ENCODE data around the gene FGF19.

DNA sequence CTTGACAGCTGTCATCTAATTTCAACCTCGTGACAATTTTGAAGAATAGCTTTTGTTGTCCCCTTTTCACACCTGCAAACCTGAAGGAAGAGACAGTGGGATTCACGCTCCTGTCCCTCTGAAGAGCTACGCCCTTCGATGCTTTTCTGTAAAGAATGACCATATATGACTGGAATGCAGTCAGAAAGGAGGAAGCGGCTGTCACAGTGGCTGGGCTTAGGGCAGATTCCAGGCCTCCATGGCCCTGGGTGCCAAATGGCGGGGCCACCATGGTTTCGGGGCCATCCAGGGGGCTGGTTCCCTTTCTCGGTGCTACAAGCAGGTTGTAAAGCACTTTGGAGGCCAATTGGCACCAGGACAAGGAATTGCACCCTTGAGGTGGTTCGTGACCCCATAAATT lies 22.2 kb upstream of the FGF19 start:
- TF ChIP-seq, protein P1, sequence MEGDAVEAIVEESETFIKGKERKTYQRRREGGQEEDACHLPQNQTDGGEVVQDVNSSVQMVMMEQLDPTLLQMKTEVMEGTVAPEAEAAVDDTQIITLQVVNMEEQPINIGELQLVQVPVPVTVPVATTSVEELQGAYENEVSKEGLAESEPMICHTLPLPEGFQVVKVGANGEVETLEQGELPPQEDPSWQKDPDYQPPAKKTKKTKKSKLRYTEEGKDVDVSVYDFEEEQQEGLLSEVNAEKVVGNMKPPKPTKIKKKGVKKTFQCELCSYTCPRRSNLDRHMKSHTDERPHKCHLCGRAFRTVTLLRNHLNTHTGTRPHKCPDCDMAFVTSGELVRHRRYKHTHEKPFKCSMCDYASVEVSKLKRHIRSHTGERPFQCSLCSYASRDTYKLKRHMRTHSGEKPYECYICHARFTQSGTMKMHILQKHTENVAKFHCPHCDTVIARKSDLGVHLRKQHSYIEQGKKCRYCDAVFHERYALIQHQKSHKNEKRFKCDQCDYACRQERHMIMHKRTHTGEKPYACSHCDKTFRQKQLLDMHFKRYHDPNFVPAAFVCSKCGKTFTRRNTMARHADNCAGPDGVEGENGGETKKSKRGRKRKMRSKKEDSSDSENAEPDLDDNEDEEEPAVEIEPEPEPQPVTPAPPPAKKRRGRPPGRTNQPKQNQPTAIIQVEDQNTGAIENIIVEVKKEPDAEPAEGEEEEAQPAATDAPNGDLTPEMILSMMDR (IDR thresholded peaks at IDR 0.05; ENCODE audit: low read depth, low read length, poor library complexity, severe bottlenecking), result no peak
- no peak for TF ChIP-seq EZH2phosphoT487 (IDR thresholded peaks at IDR 0.05; ENCODE audit: borderline replicate concordance, low read length)

Data from DOHH2 (cell line).